Adipose tissue (tissue), 3 donors: ENCODE results near the gene PIP4K2A. TPM values are rescaled to one million over a fixed set of nuclear protein-coding genes. Genes with fewer than 3 reads are reported as not detected.

Source experiments
- H3K27ac ChIP-seq: one replicate; pipeline ENCODE4 v1.5.1; 2013; ENCODE audit warnings: low read depth, low read length
- WGBS, 3 donors: extraction: QIAGEN DNeasy Blood & Tissue Kit; methylation state at CpG; one replicate each; pipeline ENCODE4 v1.1.7; 2013; 5-methylcytosine and 5-hydroxymethylcytosine counted together
- polyA plus RNA-seq, 3 donors: library from polyadenylated mRNA; stranded (reverse); fragments of 200-250 nt; gene quantifications; one replicate each; pipeline ENCODE4 v1.2.3, GENCODE V29; 2013
- donor health status: healthy with polysubstance abuse.
- donor health status: Bipolar disorder and iron deficiency.
- donor health status: healthy.

Gene PIP4K2A
- polyA plus RNA-seq, 3 donors = 3.4 to 29.7 (median 10.4) TPM

DNA sequence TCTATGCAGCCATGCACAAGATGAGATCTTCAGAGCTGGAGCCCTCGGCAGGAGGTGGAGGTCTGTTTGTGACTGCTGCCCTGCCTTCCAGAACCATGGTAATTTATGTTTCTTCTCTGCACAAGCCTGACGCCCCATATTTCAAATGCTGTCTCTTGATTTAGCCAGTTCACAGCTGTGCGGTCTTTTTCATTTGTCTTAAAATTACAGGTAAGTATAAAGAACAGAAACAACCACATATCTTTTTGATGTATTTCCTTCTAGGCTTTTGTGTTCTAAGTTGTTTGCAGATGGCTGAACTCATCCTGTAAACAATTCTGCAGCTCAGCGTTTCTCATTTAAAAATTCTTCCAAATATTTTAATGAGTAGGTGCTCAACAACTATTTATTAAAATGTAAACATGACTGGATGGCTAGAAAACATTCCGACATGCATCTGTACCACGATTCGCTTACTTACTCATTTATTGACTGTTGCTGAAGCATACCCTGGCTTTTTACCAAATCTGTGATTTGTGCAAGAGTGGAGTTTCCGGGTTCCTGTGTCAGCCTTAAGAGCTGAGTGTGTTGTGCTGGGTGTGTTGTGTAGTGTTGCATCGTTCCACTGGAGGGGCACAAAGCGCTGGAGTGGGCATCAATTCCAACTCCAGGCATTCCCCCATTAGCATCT lies 58.9 kb downstream of the PIP4K2A start:
- no peak overlapping the region for H3K27ac ChIP-seq
- 48 to 58% (median 48%) methylated on average over 10 of the region's 10 CpGs for WGBS, 3 donors

DNA sequence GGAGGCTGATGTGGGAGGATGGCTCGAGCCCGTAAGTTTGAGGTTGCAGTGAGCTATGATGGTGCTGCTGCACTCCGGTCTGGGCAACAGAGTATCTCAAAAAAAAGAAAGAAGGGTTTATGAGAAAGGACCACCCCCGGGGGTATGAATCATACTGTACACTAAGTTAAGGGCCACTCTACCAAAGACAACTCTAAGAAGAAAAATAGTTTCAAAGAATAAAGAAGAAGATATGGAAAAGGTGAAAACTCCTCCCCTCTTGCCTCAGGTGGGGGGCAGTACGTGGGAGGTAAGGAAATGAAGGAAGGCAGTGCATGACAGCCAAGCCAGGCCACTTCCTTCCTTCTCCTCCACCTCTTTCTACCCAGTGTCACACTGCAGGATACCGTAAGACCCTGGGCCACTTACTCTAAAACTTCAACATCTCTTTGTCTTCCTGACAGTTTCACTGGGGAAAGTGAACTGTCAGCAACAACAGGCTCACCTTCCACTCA lies 61.3 kb downstream of the PIP4K2A start:
- 67 to 88% (median 71%) methylated on average over 6 of the region's 6 CpGs for WGBS, 3 donors
- no peak overlapping the region for H3K27ac ChIP-seq

DNA sequence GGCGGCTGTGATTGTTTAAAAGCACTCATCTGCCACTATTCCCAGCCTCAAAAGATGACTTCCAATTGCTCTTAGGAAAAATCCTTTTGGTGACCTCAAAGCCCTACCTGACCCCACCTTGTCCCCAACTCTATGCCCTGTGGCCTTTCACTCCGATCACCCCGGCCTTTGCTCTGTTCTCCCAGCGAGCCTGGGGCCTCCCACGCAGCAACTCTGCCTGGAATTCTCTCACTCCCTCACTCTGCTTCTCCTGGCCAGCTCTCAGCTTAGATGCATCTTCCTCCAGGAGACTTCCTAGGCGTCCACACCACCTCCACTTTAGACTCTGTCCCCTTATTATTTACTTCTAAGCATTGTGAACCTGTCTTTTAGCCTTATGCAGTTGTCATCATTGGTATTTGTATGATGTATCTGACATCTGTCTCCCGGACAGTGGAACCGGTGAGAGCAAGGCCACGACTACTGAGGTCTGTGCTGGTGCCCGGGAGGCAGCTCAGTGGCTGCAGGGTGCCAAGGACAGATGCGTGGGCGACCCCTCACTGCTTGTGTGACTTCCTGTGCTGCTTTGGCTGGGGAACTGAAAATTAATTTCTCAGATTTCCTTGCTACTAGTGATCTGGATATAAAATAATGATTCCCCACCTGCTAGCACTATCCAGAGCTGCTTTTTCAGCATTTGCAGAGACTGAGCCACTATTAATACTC lies 63.0 kb downstream of the PIP4K2A start:
- H3K27ac ChIP-seq = no peak overlapping the region
- 63 to 76% (median 71%) methylated on average over 12 of the region's 12 CpGs for WGBS, 3 donors

DNA sequence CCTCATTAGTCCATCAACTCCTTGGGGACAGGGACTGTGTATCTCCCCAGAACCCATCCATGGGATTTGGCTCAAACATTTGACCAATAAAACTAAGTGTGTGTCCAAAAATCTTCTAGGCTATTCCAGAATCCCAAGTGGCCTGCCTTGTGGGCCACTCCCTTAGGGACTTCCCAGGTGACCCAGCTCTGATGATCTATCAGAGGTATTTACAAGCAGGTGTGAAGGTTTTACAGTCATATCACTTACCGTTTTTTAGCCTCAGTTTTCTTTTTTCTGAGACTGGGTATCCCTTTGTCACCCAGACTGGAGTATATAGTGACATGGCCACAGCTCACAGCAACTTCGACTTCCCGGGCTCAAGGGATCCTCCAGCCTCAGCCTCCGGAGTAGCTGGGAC lies 64.4 kb downstream of the PIP4K2A start:
- 87 to 95% (median 87%) methylated on average over 4 of the region's 4 CpGs for WGBS, 3 donors
- H3K27ac ChIP-seq = no peak overlapping the region

DNA sequence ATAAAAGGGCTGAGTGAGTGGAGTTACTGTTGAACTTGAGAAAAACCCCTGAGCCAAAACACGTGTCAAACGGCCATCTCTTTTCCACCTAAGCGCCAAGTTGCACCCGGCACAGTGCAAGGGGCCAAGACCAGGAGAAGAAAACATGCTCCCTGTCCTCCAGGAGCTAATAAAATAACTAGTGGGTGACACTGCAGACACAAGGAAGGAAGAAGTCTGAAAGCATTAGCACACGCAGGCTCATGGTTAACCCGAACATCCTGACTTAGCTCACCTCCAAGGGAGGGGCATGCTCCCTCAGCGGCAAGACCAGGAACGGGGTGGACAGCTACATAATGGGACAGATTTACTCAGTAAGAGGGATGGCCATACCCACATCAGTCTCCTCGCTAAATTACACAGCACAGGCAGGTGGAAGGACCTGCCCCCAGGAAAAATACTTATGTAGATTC lies 65.0 kb downstream of the PIP4K2A start:
- 44 to 57% (median 48%) methylated on average over 9 of the region's 9 CpGs for WGBS, 3 donors
- no peak overlapping the region for H3K27ac ChIP-seq

DNA sequence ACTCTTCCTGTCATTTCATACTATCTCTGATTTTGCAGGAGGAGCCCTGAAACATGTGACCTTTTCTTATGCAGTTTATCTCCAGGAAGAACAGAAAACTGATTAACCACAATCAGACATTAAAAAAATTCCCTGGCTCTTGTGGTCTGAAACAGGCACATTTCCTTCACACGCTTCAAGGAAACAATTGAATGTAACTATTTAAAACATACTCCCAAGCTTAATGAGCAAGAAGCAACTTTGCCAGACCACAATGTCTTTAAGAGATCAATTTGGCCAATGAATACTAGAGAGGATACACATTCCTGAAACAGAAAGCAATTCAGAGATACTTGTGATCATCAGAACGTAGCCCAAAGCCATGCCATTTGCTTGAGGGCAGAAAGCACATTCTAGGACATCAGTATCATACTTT lies 65.8 kb downstream of the PIP4K2A start:
- H3K27ac ChIP-seq = no peak overlapping the region
- WGBS, 3 donors = 11 to 55% (median 12%) methylated on average over 2 of the region's 2 CpGs

DNA sequence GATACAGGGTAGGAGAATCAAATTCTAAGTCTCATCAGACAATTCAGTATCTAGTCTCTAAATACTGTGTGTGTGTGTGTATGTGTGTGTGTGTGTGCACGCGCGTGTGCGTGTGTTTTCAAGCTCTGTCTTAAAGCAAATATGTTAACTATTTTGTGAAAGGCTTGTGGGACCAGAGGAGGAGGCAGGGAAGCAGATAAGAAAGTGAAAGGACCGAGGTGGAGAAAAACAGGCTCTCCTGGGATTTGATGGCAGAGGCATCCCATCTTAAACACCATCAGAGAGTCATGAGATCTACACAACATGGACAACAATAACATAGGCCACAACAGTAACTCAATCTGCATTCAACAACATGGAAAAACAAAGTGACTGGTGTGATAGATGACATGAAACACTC lies 67.1 kb downstream of the PIP4K2A start:
- no peak overlapping the region for H3K27ac ChIP-seq
- 61 to 77% (median 71%) methylated on average over 5 of the region's 5 CpGs for WGBS, 3 donors

DNA sequence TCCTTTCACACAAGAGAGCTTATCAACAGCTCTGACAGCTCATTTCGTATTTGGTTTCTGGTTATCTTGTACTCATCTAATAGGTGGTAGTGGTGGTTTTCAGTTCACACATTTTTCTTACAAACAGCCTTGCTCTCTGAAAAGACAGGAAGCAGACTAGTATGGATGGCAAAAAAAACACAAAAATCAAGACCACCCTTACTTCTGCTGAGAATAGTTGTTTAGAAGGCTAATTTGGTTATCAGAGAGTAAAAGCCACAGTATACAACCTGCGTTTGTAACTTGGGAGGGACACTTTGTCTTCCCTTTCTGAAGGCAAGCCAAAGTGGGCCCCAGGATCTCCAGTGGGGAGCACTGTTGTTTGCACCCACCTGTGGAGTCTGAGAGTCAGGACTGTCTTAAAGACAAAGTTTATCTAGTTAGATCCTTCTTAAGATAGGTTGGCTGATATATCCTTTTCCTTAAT lies 68.0 kb downstream of the PIP4K2A start:
- WGBS, 3 donors = 55 to 64% (median 62%) methylated on average over 2 of the region's 2 CpGs
- no peak overlapping the region for H3K27ac ChIP-seq

DNA sequence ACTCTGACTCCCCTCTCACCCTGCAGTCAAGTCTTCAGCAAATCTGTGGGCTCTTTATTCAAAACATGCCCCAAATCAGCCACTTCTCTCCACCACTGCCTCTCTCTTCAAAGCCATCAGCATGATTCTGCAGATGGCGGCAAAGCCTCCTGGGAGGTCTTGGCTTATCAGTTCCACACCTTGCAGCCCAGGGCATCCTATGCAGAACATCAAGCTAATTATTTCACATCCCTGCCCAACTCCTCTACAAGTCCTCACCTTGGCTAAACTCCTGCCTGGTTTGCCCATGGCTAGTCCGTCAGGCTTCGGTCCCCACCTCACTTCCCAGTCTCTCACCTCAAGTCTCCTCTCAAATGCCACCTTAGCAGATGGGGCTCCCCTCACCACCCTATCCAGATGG lies 70.2 kb downstream of the PIP4K2A start:
- H3K27ac ChIP-seq = no peak overlapping the region
- WGBS, 3 donors = 76 to 99% (median 79%) methylated on average over 3 of the region's 3 CpGs

DNA sequence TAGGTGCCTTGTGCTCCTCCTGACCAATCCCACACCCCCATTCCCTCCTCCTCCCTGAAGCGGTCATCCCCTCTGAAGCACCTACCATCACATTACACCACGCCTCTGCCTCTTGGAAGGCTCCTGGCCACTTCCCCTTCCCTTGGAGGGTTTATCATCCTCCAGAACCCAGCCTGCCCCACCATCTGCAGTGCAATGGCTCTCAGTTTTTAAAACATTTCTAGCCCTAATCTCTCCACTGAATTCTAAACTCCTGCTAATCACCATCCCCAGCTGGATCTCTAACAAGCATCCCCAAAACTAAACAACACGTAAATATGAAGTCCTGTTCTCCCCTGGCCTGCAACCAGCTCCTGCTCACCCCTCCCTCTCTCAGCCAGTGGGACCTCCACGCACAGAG lies 70.6 kb downstream of the PIP4K2A start:
- 79 to 93% (median 82%) methylated on average over 4 of the region's 4 CpGs for WGBS, 3 donors

DNA sequence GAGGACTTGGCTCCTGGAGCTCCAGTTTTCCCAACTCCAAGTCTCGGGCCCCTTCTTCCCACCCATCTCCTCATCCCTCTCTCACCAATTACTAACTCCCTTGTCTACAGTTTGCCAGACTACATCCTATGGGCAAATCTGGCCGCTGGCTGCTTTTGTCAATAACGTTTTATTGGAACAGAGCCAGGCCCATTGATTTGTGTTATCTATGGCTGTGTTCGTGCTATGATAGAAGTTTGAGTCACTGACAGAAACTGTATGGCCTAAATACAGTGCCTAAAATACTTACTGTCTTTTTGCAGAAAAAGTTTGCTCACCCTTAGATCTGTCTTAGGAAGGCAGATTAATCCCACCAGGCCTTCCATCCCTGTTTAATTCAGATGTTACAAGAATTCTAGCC lies 71.3 kb downstream of the PIP4K2A start:
- no peak overlapping the region for H3K27ac ChIP-seq

More for the DNA sequence above, 70.6 kb downstream of the PIP4K2A start:
- no peak overlapping the region for H3K27ac ChIP-seq

DNA sequence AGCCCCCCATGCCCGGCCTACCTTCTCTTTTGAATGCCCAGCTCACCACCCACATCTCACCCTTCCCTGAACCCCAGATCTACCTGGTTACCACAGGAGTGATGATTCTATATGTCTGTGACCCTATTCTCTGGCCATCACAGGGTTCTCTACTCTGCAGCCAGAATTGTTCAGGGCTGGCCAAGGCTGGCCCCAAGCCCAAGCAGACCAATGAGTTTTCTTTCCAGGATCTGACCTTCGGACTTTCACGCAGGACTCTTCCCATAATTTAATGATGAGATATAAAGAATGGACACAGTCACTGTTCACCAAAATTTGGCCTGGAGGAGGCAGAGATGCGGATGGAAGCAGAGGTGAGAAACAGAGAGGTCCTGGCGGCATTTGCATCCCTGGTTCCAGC lies 72.6 kb downstream of the PIP4K2A start:
- WGBS, 3 donors = 85 to 95% (median 94%) methylated on average over 5 of the region's 5 CpGs
- H3K27ac ChIP-seq = no peak overlapping the region

More for the DNA sequence above, 71.3 kb downstream of the PIP4K2A start:
- whole genome bisulfite sequencing, 3 donors = 37 to 85% (median 74%) methylated on average over 4 of the region's 4 CpGs

DNA sequence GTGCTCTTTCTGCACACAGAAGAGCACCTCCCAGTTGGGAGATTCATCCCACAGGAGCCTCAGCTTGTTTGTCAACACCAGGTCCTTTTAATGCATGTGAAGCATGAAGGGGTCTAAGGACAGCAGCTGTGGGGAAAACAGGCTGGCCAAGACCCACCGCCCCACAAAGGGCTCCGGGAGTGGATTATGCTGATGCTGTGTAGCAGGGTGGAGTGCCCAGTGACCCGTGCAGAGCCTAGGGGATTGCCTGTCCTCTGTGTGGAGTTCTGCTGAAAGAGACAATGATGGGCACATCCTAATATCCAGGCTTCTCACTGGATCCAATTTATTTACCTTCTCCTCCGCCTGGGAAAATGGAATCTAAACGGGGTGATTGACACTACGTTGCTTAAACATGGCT lies 74.0 kb downstream of the PIP4K2A start:
- WGBS, 3 donors = 88 to 93% (median 91%) methylated on average over 6 of the region's 6 CpGs
- no peak overlapping the region for H3K27ac ChIP-seq

DNA sequence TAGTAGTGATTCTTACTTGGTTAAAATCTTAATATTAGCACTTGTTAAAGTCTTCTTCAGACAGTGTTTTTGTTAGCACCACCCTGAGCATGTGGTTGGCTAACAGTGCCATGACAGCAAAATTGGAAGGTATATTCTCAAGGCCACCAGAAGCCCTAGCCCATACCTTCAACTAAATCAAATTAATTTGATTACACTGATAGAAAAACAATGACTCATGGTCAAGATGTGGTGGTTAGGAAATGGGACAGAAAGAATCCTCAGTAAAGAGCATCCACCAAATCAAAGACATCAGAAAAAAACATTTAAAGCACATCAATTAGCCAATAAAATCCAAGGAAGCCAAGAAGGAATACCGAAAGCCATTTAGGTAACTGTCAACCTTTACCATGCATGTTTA lies 75.5 kb downstream of the PIP4K2A start:
- no peak overlapping the region for H3K27ac ChIP-seq
- 100% methylated on average over 1 of the region's 1 CpG for WGBS, 3 donors

DNA sequence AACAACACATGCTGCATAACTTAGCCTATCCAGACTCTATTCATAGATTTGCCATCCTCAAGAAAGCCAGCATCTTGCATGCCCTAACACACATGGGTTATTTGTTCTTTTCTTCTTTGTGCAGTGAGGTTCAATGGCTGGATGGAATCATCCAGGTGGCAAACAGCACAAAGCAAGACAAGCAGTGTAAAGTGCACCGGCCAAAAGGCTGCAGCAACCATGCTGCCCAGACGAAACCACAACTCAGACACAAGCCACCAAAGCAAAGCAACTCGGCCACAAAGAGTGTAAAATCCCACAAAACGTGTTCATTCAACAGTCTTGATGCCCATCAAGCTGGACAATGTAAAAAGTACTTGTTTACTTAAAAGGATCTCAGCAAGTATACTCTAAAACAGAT lies 76.9 kb downstream of the PIP4K2A start:
- H3K27ac ChIP-seq = no peak overlapping the region
- WGBS, 3 donors = 83 to 96% (median 93%) methylated on average over 4 of the region's 4 CpGs

DNA sequence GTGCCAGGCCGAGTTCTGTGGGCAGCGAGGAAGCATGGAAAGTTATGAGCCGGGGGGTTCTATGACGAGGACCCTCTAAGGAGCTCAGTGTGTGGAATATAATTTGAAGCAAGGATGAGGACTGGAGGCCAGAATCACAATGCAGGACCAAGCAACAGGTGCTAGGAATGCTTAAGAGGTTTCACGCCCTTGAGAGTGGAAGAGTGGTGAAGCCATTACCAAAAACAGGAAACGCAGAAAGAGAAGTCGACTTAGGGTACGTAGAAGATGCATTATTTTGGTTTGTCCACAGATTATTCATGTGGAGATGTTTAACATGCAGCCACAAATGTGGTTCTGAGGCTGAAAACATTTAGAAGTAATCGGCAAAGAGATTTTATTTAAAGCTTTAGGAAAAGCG lies 78.7 kb downstream of the PIP4K2A start:
- 84 to 90% (median 88%) methylated on average over 10 of the region's 10 CpGs for WGBS, 3 donors
- H3K27ac ChIP-seq = no peak overlapping the region

DNA sequence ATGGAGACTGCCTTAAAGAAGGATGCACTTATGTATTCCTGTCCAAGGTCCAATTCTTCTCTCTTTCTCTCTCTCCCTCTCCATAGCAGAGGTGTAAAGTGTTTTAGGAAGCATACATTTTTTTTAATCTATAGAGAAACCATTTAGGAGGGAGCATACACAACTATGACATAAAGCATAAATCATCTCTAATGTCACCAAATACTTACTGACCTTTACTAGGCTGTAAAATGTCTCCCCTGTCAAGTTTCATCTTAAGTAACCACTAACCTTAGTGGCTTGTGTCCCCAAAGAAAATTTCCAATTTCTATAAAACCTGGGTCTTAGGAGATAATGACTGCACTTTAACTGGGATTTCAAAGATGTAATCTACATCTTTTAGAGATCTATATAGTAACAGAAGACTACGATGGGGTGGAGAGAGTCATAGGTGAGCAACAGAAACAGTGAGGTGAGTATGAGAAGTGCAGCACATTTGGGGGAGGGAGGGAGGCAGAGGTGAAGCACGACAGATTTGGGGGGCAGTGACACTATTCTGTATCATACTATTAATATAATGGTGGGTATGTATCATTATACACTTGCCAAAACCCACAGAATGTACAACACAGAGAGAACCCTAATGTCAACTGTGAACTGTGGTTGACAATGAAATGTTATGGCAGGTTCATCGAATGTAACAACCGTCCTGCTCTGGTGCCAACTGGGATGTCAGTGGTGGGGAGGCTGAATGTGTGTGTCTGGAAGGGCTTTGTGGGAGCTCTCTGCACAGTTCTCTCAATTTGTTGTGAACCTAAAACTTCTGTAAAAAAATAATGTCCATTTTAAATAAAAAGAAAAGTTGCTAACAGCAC lies 79.5 kb downstream of the PIP4K2A start:
- H3K27ac ChIP-seq = no peak overlapping the region
- 81 to 91% (median 91%) methylated on average over 4 of the region's 4 CpGs for WGBS, 3 donors

DNA sequence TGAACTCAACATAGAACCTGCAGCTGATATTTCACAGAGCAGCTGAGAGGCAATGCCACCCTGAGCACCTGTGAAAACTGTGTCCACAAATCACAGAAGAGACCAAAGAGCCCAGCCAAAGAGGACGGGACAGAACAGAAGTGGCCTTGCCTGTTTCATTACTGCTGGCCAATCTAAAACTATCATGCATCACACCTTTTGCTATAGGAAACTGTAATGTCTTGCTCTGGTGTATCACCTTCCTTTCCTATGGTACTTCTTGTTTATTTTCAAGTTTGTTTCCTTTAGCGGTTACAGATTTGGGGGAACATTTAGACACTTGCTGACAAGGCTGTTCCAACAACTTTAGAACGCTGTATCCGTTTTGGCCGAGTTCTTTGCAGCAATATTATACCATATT lies 80.3 kb downstream of the PIP4K2A start:
- no peak overlapping the region for H3K27ac ChIP-seq
- 80 to 85% (median 84%) methylated on average over 5 of the region's 5 CpGs for WGBS, 3 donors

DNA sequence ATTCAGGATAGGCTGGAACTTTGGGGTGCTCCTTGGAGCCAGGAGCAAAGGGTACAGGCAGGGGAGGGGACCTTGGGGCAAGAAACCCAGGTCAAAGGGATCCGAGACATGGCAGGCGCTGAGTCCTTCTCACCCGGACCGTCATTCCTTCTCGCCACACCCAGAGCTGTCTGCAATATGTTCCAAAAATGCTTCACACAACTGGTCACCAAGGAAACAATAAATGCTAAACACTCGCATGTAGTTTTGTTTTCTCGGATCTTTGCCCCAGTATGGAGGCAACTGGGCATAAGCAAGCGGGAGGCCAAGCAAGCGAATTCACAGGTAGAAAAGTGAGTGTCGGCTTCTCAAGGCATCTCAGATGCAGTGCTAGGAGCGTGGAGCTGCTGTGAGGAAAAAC lies 80.8 kb downstream of the PIP4K2A start:
- WGBS, 3 donors = 96% methylated on average over 11 of the region's 11 CpGs
- no peak overlapping the region for H3K27ac ChIP-seq
